WERI-Rb-1 (cell line): Measurements from ENCODE around the gene CD83.

Experiments
- DNase-seq: peaks from one replicate; pipeline ENCODE4 v3.0.0-alpha.2; 2020
- H3K27ac ChIP-seq: fragments of 250-450 bp; sonication (Bioruptor Pico); 2 replicates; pipeline ENCODE4 v1.5.1; 2020; ENCODE audit warnings: mild to moderate bottlenecking, moderate library complexity
- H3K27me3 ChIP-seq: fragments of 250-450 bp; sonication (Bioruptor Pico); 2 replicates; pipeline ENCODE4 v1.5.1; 2021; ENCODE audit warnings: mild to moderate bottlenecking, low read depth, moderate library complexity; ENCODE audit not compliant: insufficient read depth, severe bottlenecking
- H3K36me3 ChIP-seq: fragments of 250-450 bp; sonication (Bioruptor Pico); 2 replicates; pipeline ENCODE4 v1.5.1; 2020; ENCODE audit warnings: mild to moderate bottlenecking, moderate library complexity
- H3K4me3 ChIP-seq: 2 replicates; pipeline ENCODE4 v1.5.1; 2011; ENCODE audit warnings: low read depth, mild to moderate bottlenecking, control low read depth, low read length
- H3K9me3 ChIP-seq: fragments of 250-450 bp; sonication (Bioruptor Pico); 2 replicates; pipeline ENCODE4 v1.5.1; 2021; ENCODE audit warnings: mild to moderate bottlenecking, moderate library complexity; ENCODE audit not compliant: severe bottlenecking
- CTCF ChIP-seq: IDR thresholded peaks from 2 replicates; pipeline ENCODE4 v1.5.1; 2011; ENCODE audit warnings: low read depth, mild to moderate bottlenecking, control low read depth, inconsistent platforms, low read length

Gene CD83

DNA sequence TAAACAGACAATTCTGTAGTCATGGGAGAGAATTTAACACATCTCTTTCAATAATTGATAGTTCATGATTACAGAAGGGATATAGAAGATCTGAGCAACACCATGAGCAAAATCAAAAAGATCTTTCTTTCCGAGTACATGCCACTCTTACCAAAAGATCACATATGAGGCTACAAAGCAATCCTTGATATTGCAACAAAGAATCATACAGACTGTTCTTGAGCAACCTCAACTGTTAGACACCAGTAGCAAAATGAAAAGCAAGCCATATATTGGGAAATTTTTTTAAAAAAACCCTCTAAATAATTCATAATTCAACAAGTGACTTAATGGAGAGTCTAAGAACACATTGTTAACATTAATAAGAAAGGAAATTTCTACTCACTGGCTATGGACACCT lies 3.6 kb upstream of the CD83 start:
- DNase-seq: no peak
- H3K27ac ChIP-seq: no peak overlapping the region
- no peak for TF ChIP-seq CTCF
- H3K36me3 ChIP-seq: no peaks in the 10 kb centered on the region
- no peaks in the 10 kb centered on the region for H3K9me3 ChIP-seq
- no peaks in the 10 kb centered on the region for H3K27me3 ChIP-seq
- H3K4me3 ChIP-seq: no peak overlapping the region

DNA sequence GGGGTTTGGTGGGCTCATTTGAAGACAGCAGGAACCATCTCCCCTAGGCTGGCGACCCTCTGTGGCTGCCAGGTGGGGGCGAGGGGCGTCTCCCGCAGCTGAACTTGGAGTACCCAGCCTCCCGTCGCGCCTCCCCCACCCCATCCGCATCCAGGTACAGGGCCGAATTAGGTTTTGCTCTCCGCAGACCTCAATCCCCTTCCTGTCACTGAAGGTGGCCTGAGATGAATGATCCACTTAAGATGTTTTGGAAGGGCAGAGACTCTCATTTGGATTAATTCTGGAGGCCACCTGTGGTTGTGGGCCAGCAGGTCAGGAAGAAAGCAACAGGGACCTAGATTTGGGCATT lies 493 bp downstream of the CD83 start:
- no peak for DNase-seq
- Histone ChIP-seq H3K27ac (no peak overlapping the region), H3K4me3 (peak overlapping the region; percentile 94), H3K9me3 (no peaks in the 10 kb centered on the region), H3K36me3 (peaks cover 5% of the 10 kb centered on the region; the same call in 1 of the 2 replicates), H3K27me3 (no peaks in the 10 kb centered on the region)
- TF ChIP-seq CTCF: no peak

DNA sequence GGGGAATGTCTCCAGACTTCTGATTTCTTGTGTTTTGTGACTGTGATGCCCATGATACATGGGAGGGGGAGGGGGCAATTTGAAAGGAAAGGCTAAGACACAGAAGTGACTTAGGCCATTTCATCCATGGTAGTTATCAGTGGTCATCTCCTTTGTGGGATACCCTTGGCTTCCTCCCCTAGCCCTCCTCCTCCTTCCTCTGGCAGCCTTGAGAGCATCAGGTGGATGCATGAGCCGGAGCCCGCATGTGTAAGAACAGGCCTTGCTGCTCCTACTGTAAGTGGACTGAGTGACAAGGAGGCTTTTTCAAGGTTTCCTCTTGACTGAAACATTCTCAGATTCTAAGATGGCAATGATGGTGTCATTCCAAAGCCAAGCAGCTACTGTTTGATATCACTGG lies 874 bp downstream of the CD83 start:
- Histone ChIP-seq H3K9me3 (no peaks in the 10 kb centered on the region), H3K4me3 (peak overlapping the region; percentile 94), H3K27me3 (no peaks in the 10 kb centered on the region), H3K27ac (no peak overlapping the region), H3K36me3 (peaks cover 5% of the 10 kb centered on the region; the same call in 1 of the 2 replicates)
- no peak for TF ChIP-seq CTCF
- no peak for DNase-seq

DNA sequence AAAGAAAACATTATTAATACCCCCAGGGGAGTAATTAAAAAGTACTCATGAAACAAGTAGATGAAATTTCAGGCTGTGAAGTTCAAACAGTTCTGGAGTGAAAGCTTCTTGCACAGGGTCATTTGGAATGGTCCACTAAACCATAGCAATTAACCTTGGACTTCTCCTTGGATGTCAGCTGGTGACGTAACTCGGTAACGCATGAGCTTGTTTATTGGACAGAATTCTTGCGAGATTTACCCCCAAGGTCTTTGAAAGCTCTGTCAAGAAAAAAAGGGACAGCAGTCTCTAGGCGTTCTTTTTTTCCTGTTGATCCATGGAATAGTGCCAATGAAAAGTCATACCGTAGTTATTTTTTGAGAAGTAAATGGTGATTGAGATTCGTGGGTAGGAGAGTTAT lies 2.2 kb downstream of the CD83 start:
- TF ChIP-seq CTCF: no peak
- Histone ChIP-seq H3K4me3 (no peak overlapping the region), H3K27ac (no peak overlapping the region), H3K27me3 (no peaks in the 10 kb centered on the region), H3K36me3 (peaks cover 5% of the 10 kb centered on the region; the same call in 1 of the 2 replicates), H3K9me3 (no peaks in the 10 kb centered on the region)
- no peak for DNase-seq

- Histone ChIP-seq H3K9me3 (no peaks in the 10 kb centered on the region), H3K4me3 (no peak overlapping the region), H3K27me3 (no peaks in the 10 kb centered on the region), H3K36me3 (peaks cover 5% of the 10 kb centered on the region; the same call in 1 of the 2 replicates), H3K27ac (no peak overlapping the region)
- no peak for DNase-seq
- no peak for TF ChIP-seq CTCF
Measured at GRCh38 chr6:14120546-14120945, 3.0 kb downstream of the CD83 start.

DNA sequence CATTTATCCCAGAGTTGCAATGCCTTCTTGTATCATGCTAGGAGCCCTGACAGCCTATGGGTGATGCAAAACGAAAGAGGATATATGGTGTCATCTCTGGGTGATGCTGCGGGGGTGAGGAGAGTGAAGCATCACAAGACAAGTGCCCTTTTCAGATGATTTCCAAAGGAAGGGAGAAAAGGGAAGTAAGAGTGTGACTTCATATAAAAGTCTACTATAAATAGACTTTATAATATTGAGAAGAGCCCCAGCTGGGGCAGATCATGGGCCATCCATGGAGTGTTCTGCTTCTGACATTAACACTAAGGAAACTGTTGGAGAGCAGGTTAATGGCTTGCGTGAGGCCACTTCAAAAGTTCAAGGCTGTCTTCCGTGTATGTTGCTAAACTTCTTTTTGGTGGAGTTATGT lies 4.4 kb downstream of the CD83 start:
- no peaks in the 10 kb centered on the region for H3K27me3 ChIP-seq
- no peak for TF ChIP-seq CTCF
- no peaks in the 10 kb centered on the region for H3K9me3 ChIP-seq
- no peak overlapping the region for H3K4me3 ChIP-seq
- no peak overlapping the region for H3K27ac ChIP-seq
- DNase-seq: no peak
- H3K36me3 ChIP-seq: peaks cover 5% of the 10 kb centered on the region; the same call in 1 of the 2 replicates
